Amygdala (tissue), 56 donors: ENCODE measurements around the gene APPL2.

Experiments used
- DNase-seq, 56 donors: peaks; one replicate each; lab custom pipeline; 2025; lab: John Stamatoyannopoulos, UW

Gene APPL2

DNA sequence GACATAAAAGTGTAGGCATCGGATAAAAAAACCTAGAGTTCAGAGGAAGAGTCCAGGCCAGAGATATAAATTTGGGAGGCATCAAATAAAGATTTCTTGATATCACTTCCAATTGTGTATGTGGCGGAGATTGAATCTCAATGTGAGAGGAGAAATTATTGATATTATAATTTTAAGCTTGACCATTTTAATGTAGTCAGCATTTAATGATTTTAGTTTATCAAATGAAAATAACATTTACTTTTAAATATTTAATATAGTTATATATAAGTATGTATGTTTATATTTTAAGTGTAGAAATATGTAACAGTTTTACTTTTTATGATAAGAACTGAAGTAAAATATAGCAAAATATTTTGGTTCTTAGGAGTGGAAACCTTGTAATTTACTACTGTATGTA, 79.7 kb downstream of the APPL2 start:
- DNase-seq, result no peak

DNA sequence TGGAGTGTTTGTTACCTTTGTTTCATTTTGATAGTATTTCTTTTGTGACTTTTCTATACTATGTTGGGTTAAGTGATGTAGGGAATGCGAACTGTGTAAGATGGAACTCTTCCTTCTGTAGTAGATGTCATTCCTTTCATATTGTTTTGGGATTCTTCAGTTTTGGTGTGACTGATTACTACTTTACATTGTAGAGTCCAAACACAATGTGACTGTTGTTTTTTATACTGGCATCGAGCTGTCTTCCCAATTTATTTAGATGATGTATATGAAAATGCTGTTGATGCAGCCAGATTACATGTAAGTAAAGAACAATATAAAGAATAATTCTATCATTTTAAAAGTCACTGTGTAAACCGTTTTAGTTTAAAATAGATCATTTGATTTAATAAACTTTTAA, 93.7 kb downstream of the APPL2 start:
- no peak for DNase-seq

DNA sequence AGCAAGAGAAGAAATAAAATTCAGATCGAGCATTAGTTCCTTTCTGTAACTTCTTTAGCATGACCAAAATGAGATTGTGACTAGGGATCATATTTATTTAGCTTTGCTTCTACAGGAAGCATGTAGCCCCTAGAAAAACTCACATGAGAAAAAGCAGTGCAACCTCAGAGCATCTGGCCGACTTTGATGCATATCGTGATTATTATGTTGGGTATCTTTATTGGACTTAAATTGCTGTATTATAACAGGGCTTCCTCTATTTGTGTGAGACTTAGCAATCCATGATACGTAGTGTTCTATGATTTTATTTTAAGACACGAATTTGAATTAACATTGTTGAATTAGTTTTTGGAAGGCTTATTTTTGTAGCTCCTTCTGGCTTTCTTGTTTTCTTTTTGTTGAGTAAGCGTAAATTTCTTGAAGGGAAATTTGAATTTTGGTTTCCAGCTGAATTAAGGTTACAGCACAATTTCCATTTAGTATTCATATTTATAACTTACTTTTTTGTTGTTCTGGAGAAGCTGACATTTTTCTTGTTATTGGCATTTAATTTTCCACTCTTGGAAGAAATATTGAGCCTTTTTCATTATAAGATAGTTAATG, 94.6 kb downstream of the APPL2 start:
- no peak for DNase-seq

DNA sequence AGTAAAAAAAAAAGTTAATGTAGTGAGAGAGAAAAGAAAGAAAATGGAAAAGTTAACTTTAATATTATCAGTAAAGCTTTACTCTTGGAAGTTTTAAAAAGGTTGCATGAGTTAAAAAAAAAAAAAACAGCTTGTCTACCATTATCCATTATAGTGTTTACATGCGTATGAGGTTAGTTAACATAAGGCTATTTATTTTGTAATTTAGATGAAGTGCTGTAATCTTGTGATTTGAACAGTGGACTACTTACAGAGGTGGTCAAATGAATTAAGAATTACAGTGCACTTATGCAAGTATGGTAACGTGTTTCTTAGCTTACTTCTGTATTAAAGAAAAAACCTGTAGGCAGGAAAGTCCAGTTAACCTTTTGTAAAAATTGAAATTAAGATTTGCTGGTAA, 97.7 kb downstream of the APPL2 start:
- DNase-seq, result no peak
